Activated effector memory CD4-positive, alpha-beta T cell treated with anti-CD3 and anti-CD28 coated beads, Interleukin-2, amount 50 U/mL, for 16 hours (primary cell): ENCODE results near the gene HMSD.
A peak's percentile ranks its signal among the peaks of the same experiment; 100 is the strongest.
"Not testable (repeated sequence)": the region's sequence is repeated elsewhere in the genome, so short reads cannot be mapped to it uniquely, and the experiment has no call there.

Experiments
- DNase-seq: peaks from one replicate; pipeline ENCODE4 v3.0.0-alpha.2; 2020

The HMSD gene, protein sequence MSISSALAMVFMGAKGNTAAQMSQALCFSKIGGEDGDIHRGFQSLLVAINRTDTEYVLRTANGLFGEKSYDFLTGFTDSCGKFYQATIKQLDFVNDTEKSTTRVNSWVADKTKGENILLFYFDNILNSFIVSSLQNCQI

DNA sequence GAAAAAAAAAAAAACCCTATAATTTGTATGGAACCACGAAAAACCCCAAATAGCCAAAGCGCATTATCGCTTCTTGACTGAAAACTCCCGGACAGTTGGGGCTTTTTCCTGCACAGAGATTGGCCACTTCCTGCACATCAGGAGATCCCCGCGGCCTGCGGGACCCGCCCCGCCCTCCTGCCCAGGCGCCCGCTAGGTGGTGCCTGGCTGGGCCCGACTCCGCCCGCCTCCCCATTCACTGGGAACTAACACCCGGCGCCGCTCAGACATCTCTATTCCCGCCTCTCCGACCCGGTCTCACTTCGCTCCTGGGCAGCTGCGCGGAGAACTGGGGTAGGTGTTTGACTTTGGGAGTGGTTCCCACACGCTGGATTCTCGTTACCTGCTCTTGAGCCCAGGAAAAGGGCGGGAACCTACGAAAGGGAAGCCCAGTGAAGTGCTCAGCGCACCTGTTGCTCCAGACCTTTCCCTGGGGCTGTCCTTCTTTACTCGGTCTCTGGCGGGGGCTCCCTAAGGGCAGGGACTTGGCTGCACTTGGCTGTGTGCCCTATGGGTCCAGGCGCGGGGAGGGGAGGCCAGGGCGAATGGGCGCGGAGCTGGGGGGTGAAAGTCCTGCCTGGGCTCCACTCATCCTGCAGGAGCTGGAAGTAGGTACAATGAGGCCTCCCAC, at the start of gene HMSD:
Gene HMSD (plus strand): TSS at position 234 of the 670 bp plus-strand sequence. CDS start 4,155 bp downstream, outside the sequence.
- peak; percentile 87 for DNase-seq

DNA sequence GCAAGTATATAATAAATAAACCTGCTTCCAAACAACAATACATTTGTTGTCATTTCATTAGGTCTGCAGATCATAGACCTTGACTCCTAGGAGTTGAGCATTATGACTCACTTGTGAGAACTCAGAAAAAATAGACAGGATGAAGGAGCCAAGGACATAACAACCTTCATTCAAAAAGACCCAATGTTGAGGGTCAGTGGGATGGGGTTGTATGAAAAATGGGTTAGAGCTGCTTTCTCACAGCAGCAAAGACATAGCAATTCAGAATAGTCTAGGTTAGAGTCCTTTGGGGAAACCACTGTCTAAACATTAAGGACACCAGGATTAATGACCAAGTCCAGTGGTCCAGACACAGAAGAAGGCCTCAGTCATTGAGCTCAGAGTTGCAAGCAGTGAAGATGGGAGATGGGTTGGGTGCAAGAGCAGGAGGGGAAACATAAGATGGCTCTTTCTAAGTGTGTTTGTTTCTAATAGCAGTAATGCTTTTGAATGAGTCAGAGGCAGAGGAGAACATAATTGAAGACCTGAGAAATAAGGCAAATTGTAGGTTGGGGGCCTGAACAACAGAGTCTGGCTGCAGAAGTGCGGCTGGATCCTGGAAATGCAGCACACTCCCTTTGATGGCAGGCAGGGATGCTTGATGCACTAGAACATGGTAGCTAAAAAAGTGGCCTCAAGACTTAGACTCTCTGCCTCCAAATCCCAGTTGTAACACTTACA, 45.1 kb upstream of the HMSD start:
- DNase-seq: no peak

DNA sequence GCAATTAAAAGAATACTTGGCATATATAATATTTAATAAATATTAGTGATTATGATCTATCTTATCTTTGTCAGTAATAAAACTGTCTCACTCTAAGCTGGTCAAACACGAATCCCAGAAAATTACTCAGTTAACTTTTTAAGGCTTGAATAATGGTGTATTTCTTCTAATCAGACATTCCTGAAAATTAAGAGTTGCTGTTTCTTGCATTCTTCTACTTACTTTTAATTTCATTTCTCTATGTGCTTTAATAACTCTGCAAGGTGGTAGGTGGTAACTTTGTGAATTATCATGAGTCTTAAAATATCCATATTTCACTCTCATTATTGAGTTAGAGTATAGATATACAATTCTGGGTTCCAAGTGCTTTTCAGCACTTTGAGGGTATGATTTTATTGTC, 44.4 kb upstream of the HMSD start:
- no peak for DNase-seq

DNA sequence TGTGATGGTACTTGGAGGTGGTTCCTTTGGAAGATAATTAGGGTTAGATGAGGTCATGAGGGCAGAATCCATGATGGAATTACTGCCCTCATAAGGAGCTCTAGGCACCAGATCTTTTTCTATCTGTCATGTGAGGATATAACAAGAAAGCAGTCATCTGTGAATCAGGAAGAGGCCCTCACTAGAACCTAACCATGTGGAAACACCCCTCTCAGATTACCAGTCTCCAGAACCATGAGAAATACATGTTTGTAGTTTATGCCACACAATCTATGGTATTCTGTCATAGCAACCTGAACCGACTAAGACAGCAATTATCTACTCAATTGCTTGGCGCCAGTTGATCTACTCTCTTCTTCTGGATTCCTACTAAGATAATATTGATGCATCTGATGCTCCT, 43.7 kb upstream of the HMSD start:
- DNase-seq: no peak

DNA sequence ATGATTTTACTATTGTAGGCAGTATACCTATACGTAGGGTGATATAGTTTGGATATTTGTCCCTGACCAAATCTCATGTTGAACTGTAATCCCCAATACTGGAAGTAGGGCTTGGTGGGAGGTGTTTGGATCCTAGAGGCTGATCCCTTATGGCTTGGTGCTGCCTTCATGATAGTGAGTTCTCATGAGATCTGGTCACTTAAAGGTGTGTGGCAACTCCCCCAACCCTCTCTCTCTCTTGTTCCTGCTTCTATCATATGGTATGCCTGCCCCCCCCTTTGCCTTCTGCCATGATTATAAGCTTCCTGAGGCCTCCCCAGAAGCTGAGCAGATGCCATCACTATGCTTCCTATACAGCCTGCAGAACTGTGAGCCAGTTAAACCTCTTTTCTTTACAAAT, 43.0 kb upstream of the HMSD start:
- DNase-seq: no peak

DNA sequence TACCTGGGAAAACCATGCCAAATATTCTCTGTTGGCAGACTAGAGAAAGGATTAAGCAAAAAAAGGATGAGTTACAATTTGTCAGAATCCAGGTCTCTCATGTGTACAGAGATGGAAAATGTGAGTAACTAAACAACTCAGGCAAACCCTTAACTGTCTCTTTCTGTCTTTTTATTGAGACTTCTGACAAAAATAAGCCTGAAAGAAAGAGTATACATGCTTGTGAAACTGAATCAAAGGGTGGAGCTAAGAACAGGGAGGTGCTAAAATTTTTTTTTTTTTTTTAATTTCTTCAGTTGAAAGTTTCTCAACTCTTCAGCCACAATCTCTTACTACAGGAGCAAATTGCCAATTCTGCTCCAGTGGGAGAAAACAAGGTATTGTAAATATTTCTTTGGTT, 41.4 kb upstream of the HMSD start, which contains the start of gene SERPINB10:
Gene SERPINB10 (plus strand): TSS at position 295 of the 400 bp plus-strand sequence. CDS start 7,553 bp downstream, outside the sequence.
- DNase-seq: no peak

DNA sequence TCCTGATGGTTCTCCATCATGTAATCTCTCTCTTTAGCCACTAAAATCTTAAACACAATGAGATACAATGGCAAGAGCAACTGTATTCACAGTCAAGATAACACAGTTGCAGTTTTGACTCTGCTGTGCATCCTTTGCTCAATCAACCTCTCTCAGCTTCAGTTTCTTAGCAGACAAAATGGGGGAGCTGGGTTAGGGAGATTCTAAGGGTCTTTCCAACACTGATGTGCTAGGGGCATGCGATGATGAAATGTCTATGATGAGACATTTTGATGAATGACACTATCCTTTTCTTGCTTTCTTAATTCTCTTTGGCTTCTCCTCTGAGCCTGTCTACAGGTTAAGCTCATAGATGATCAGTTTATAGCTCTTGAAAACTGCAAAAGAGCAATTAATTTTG, 40.2 kb upstream of the HMSD start:
- no peak for DNase-seq

DNA sequence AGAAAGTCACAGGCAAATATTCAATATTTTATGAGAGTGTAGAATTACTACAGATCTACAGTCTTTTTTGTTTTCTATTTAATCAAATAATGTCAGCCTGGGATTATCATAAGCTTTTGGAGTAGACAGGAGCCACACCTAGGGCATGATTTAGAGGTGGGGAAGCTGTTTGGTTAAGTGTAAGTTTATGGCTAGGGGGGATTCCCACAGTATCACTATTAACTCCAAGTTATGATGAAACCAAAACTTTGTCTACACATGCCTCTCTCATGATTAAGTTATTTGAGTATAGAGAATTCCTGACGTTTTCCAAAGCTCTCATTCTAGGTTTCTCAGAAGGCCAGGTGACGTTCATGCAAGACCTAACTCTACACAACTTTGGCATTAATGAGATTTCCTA, 39.2 kb upstream of the HMSD start:
- DNase-seq: no peak

DNA sequence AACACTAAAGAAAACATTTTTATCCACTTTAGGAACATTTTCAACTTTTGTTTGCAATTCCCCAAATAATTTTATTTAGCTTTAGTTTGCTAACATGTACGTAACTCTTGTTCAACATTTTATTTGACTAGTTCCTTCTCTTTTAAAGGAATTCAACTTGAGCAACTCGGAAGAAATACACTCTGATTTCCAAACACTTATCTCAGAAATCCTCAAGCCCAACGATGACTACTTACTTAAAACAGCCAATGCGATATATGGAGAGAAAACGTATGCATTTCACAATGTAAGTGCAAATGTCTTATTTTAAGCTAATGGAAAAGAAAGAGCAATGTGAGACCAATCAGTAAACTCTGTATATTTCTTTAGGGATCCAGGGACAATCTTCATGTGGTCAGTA, 31.3 kb upstream of the HMSD start:
- DNase-seq: no peak

DNA sequence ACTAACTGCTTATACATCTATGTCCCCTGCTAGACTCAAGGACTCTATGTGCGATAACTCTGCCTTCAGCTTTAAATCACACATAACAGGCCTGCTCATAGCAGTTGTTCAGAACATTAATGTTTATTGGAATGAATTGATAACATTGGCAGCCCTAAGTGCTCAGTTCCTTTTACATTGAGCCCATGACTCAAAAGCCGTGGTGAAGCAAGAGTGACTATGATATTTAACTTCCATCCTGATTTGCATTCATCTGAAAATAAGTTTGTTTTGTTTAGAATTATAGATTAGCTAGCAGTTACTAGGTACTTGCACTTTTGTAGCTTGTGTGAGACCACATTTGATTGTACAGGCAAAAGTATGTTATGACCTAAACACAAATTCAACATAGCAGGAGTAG, 27.1 kb upstream of the HMSD start:
- no peak for DNase-seq

DNA sequence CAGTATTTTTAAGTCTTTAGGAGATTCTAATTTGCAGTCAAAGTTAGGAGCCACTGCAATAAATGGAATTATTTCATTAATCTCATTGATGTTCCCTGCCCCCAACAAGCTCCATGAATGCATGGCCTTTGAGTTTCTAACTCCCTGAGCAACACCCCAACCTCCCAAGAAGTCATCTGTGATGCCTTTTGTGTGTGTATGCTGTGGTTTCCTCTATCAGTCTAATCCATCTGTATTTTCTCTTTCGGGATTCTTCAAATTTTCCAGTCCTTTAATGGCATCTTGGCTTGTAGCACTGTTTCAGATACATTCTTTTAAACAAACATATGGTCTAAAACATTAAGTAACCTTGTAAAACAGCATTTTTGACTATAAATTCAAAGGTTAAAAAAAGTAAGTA, 24.6 kb upstream of the HMSD start:
- no peak for DNase-seq

DNA sequence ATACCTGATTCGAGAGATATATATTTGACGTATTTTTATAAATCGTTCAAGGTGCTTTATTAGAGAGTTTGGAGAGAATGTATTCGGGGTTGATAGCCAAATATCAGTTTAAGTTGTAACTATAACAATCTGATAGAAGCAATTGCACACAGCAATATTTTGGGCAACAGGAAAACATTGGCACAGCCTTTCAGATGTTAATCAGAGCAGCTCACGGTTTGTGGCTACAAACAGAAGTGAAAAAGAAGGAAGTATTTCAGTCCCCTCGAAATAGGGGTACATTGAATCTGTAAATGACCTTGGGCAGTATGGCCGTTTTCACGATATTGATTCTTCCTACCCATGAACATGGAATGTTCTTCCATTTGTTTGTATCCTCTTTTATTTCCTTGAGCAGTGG, 20.8 kb upstream of the HMSD start:
- no peak for DNase-seq

DNA sequence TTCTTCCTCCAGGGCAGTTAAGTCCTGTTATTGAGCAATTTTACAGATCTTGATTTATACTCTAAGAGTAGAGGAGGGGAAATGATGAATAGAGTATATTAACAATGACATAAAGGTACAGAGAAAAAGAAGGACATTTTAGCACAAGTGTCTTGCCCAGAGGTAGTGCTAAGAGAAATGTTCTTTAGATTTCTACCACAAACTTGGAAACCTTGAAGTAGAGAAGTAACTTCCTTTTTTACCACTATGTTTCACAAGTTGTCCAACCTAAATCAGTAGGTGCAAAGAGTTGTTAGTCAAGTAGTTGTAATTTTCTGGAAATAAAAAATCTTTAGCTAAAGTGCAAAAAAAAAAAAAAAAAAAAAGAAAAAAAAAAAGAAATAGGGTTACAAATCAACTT, 19.7 kb upstream of the HMSD start:
- not testable (repeated sequence) for DNase-seq

DNA sequence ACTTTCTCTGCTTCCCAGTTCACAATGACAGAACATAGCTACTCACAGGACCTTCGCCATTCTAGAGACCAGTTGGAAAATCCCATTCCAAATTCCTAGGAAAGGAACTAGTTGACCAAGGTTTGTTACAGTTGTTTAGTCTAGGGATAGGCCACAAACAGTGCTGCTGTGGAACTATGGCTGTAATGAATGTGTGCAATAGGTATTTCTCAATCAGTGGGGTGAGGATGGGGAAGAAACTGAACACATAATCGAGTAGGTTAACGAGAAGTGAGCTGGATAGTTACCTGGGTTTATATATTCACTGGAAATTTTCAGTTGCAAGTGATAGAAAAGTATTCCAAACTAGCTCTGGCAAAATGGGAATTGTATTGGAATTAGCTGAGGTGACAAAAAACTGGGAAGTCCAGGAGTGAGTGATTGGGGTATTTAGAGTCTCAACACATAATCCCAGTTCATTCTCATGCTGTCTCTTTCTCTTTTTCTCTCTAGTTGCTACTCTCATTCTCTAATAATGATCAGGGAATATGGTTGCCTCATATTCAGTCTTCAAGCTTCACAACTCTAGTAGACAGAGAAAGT, 18.2 kb upstream of the HMSD start:
- no peak for DNase-seq

DNA sequence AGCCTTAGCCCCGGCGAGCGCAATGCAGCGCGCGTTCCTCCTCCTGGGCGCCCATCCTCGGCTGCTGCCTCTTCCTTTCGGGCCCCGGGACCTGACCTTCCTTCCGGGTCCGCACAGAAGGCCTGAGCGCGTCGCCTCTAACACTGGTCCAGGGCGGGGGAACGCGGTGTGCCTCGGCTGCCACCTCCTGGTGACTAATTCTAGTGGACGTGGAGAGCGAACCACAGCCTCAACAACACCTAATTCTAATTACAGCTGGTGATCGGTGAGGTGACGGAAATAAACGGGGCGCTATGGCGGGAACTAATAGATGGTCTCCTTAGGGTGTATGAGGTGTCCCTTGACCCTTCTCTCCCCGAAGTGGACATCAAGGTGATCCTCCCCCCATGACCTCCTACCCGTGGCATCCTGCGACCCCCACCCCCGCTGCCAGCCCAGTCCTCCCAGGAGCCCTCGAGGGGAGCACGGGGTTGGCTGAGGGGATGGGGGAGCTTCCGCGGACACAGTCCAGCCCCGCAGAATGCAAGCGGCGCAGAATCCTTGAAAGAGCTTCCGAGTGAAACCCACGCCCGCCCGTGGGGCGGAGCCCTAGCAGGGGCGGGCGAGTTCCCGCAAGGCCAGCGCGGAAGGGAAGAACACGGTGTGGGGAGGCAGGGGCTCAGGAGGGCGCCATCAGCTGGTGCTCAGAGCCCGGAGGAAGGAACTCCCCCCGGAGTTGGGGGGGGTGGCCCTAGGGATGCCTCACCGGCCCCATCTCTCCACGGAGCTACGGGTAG, 12.8 kb upstream of the HMSD start:
- DNase-seq: peak; percentile 86

DNA sequence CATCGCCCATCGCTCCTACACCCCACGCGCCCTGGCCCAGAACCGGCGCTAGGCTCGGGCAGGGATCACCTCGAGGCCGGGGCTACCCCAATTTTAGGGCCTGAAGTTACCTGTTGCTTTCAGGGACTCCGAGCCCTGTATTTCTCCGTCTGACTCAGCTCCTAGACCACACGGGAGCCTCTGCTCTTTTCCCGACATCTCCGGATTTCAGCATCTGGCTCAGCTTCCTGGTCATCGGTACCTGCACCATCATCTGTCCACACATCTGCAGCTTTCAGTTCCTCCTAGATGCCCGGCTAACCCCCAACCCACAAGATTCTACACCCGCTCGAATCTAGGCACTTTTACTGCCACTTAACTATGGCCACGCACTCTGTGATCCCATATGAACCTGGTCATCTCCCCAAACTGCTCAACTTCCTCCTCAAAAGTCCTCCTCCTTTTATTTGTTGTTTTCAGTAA, 12.1 kb upstream of the HMSD start:
- no peak for DNase-seq

DNA sequence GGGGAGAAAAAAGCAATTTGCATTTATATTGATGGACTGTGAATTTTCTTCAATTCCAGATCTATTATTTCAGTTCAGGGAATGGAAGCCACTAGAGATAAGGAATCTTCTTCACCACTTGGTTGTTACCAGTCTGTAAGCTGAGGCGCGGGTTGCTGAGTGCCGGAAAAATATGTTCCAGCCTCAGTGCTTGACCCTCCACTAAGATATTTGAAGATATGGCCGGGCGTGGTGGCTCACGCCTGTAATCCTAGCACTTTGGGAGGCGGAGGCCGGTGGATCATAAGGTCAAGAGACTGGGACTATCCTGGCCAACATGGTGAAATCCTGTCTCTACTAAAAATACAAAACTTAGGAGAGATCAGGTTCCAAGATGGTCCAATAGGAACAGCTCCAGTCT, 9.1 kb upstream of the HMSD start:
- DNase-seq: no peak

DNA sequence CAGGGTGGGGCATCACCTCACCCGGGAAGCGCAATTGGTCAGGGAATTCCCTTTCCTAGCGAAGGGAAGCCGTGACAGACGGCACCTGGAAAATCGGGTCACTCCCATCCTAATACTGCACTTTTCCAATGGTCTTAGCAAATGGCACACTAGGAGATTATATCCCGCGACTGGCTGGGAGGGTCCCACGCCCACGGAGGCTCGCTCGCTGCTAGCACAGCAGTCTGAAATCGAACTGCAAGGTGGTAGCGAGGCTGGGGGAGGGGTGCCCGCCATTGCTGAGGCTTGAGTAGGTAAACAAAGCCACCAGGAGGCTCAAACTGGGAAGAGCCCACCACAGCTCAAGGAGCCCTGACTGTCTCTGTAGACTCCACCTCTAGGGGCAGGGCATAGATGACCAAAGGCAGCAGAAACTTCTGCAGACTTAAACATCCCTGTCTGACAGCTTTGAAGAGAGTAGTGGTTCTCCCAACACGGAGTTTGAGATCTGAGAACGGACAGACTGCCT, 8.5 kb upstream of the HMSD start:
- not testable (repeated sequence) for DNase-seq

DNA sequence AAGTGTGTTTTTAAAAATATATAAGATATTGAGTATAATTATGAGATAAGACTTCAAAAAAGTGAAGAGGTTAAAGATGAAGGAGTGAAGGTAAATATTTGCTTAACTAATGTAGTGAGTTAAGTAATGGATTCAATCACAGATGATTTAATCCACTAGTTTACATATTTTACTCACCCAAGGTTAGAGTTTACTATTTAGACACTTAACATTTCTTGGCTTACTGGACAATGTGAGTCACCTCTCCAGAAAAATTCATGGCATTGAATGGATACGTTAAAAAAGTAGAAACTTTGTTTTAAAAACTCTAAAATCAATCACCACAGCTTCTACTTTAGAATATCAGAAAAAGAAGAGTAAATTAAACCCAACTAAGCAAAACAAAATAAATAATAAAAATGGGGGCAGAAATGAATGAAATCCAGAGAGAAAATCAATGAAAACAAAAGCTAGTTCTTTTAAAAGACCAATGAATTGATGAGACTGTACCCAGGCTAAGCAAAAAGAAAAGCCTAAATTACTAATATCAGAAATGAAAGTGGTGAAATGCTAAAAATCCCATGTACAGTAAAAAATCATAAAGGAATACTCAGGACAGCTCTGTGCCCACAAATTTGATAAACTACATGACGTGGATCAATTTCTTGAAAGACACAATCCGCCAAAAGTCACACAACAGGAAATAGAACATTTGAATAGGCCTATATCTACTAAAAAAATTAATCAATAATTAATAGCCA, 1.9 kb upstream of the HMSD start:
- DNase-seq: no peak

DNA sequence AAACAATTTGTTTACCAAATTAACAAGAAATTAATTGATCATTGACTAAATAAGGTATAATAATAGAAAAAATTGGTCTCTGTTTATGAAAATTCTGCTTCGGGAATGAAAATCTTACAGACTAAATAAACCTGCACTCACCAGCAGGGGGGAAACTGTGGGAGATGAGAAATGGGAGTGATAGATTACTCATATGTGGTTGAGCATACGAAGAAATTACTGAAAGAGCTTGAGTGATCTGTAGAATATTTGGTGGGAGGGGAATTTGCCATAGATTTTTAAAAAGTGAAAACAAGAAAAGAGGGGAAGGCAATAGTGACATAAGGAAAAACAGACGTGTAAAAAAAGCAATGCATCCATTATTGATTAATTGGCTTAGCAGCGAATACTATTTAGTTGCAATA, 2.2 kb downstream of the HMSD start:
- no peak for DNase-seq

DNA sequence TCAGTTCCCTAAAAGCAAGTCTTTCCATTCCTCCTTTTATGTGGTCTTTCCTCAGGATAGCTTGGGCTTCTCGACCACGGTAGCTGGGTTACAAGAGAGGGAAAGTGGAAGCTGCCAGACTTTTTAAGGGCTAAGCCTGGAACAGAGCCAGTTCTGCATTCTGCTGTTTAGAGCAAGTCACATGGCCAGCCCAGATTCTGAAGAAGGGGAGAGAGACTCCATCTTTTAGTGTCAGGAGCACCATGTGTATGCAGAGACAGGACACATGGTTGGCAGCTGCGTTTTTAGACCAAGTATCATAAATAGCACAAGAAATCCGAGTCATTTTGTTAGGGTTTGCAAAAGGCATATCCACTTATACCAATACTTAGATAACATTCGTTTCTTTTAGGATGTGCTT, 4.7 kb downstream of the HMSD start:
- no peak for DNase-seq

DNA sequence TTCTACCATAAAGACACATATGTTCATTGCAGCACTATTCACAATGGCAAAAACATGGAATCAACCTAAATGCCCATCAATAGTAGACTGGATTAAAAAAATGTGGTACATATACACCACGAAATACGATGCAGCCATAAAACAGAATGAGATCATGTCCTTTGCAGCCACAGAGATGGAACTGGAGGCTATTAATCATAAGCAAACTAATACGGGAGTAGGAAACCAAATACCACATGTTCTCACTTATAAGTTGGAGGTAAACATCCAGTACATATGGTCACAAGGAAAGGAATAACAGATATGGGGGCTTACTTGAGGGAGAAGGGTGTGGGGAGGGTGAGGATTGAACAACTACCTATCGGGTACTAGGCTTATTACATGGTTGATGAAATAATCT, 7.7 kb downstream of the HMSD start:
- DNase-seq: no peak
